SK-MEL-5 (cell line): ENCODE measurements around the gene XCL1. TPM values are rescaled to one million over a fixed set of nuclear protein-coding genes. Genes with fewer than 3 reads are reported as not detected.

Experiments
- DNase-seq: peaks from one replicate; pipeline ENCODE4 v3.0.0-alpha.2; 2016; ENCODE audit warnings: low read depth, low spot score
- in situ Hi-C: cut with HindIII; loops from 2 replicates; pipeline ENCODE4 v1.10.0; 2016; ENCODE audit warnings: low sequenced_read_pairs, high pct_unique_total_duplicates, low pct_unique_long_range_greater_than_20kb
- total RNA-seq: library from RNA; depleted of rRNA; stranded (reverse); fragments of >200 nt; shearing (Covaris generic); gene quantifications from 2 replicates; pipeline ENCODE4 v1.2.3, GENCODE V29; 2014; rRNA removed

Gene XCL1
- total RNA-seq, 1 experiment from 2014 or later: not detected

DNA sequence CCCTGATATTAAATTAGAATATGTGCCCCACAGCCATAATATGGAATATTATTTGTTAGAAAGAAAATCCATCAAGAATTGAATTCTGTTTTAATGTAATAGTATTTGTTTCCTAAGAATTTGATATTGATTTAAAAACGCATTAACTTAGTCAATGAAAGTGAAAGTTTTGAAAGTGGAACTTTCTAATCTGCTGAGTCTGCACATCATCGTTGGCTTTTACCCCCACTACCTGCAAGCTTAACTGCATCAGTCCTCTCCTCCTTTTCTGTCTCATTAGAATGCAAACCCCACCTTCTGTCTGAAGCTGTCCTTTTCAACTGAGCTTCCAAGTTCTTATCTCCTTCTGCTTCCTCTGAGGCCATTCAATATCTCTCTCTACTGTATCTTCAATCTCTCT lies 42.5 kb downstream of the XCL1 start:
- in situ Hi-C loops: no loop called here

DNA sequence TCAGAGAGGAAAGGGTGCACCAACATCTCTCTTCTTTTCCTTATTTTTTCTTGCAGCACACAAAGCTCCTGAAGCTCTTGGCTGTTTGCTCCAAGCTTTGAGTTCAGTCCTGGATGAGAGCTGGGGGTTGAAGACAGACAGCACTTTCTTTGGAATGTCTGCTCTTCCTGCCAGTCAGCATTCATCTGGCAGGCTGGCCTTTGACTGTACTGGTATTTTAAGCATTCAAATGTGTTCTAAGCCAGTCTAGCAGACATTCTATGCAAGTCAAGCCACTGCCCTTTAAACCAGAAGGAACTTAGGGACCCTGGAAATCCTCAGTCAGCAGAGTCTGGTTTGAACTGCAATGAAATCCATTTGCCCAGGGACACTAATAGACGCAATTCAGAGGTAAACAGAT lies 45.0 kb downstream of the XCL1 start:
- DNase-seq: no peak

More for the DNA sequence above, 42.5 kb downstream of the XCL1 start:
- no peak for DNase-seq

DNA sequence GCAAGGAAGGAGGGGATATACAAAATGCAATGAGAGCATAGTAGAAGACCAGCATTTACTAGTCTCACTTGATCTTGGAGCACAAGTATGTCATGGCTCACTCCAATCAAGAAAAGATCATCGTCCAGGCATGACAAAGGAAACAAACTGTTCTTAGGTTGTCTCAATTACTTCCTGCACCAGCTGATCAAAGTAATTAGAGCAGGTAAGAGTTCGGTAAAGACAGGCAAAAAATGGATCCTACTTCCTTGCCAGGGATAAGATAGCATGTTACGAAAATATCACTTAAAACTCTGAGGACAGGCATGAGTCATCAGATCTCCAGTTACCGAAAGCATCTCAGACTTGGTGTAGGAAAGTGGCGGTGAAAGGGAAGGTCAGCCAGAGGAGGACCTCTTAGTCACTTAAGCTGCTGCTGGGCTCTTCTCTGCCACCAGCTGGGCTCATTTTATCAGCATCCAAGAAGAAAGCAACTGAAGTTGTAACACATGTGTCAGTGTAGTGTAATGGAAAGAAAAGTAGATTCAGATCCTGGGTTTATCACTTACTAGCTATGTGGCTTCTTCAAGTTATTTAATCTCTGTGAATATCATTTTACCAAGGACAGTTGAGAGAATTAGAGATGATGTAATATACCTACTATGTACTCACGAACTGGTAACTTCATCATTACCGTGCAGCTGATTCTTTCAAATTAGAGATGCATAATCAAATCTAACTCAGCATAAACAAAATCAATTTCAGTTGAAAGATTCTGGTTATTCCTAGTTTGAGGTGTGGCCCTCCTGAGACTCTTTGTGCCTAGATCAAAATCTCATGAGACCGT lies 46.8 kb downstream of the XCL1 start:
- in situ Hi-C loops: no loop called here
- no peak for DNase-seq

More for the DNA sequence above, 45.0 kb downstream of the XCL1 start:
- in situ Hi-C loops: no loop called here

DNA sequence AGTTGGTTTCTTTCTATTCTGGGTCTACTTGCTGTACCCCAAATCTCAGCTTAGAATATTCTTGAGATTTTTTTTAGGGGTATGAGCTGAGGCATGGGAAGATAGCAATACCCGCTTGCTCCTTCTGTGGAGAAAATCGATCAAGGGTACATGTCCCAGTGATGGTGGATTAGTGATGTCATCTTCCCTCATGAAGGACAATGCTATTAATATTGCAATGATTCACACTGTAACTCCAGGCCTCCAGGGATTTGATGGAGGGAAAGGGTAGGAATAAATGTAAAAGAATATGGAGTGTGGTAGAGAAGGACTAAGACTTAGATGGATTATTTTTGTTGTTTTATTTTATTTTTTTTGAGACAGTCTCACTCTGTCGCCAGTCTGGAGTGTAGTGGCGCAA lies 47.4 kb downstream of the XCL1 start:
- in situ Hi-C loops: no loop called here
- DNase-seq: no peak

DNA sequence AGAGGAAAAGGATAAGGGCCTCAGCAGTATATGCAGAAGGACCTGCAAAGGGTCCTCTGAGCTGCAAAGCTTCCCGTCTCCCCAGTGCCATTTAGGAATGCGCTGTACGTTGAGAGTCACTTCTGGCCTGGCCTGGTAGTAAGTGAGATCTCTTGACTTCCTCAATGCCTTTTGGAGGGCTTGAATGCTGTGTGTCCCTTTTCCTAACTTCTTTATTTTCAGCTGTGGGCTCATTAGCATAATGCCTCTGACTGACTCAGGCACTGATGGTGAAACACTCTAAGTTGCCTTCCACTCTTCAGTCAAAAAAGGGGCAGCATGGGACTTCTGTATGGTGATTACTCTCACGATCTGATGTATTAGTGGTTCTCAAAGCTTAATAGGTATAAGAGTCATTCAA lies 49.9 kb downstream of the XCL1 start:
- no peak for DNase-seq
- in situ Hi-C loops: no loop called here

DNA sequence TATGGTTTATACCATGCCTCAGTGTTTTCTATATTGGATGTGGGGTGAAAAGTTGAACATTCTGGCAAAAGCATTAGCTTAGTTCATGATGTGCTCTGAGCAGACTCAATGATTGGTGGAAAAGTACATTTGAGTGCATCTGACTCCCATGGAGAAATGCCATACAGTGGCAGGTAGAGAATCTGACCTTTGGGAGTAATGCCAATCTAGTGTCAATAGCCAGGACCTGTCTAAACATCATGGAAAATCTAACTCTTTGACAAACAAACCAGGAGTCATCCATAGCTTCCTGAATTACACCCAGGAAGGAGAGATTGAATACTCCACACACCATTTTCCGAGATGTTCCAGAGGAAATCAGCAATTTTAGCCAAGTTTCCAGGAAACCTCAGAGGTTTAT lies 51.0 kb downstream of the XCL1 start:
- in situ Hi-C loops: no loop called here
- DNase-seq: no peak

DNA sequence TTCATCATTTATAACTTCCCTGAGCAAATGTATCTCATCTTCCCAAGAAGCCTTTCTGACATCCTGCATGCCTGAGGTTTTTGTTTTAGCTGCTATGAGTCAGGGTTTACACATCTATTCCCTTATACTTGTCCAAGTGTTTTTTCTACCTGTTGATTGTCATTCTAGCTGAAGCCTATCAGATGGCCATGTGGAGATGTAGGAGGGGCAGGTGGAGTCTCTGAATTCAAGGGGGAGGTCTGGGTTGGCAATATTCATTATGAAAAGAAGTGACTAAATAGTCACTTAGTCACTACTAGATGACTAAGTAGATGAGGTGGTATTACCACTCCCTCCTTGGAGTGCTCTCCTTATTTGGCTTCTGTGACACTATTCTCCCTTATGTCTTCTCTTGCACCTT lies 52.4 kb downstream of the XCL1 start:
- in situ Hi-C loops: no loop called here
- DNase-seq: no peak

DNA sequence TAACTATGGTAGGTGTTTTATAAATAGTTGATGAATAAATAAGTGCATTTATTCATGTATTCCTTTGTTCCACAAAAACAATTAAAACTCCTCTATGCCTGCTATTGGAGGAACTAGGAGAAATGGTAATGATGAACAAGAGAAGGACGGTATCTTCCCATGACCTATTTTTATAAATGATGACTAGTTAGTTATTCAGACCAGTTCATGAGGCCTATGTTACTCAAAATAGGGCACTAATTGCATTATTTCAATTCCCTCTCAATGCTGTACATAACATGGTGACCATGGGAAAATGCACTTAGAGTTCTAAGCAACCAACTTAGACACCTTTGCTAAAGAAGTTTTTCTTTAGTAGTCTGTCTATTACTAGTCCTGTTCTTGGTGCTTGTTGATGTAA lies 53.1 kb downstream of the XCL1 start:
- in situ Hi-C loops: no loop called here
- DNase-seq: no peak

Other genes starting within 250 kb of the XCL1 start
- gene XCL2, start 32.6 kb upstream of the XCL1 start, total RNA-seq: not detected in 2 replicates
- gene DPT, start 152.6 kb downstream of the XCL1 start, total RNA-seq: not detected in 2 replicates